Islet precursor cell (in vitro differentiated cells): ENCODE measurements around the gene FDPS.

Experiments
- DNase-seq: peaks from one replicate; pipeline ENCODE4 v3.0.0-alpha.2; 2018

The FDPS gene

GRCh38 chr1:155308493-155309422, at the start of gene FDPS:
FDPS (plus strand) TSS chr1:155308866; CDS start chr1:155309790, 924 bp downstream.
- peak; percentile 99 for DNase-seq

- no peak for DNase-seq
Measured at GRCh38 chr1:155260276-155260675, 48.4 kb upstream of the FDPS start.

- no peak for DNase-seq
Measured at GRCh38 chr1:155261493-155261851, 47.2 kb upstream of the FDPS start.

- DNase-seq: peak; percentile 99
Measured at GRCh38 chr1:155261852-155262673, 46.6 kb upstream of the FDPS start, which contains the start of gene SCAMP3. SCAMP3 (minus strand) TSS chr1:155262360; CDS start chr1:155262151, 209 bp downstream.

- DNase-seq: no peak
Measured at GRCh38 chr1:155263067-155263466, 45.6 kb upstream of the FDPS start.

- no peak for DNase-seq
Measured at GRCh38 chr1:155266553-155266952, 42.1 kb upstream of the FDPS start.

GRCh38 chr1:155267373-155267772, 41.3 kb upstream of the FDPS start:
- no peak for DNase-seq

GRCh38 chr1:155268630-155269029, 40.0 kb upstream of the FDPS start:
- DNase-seq: no peak

GRCh38 chr1:155269381-155269780, 39.3 kb upstream of the FDPS start:
- no peak for DNase-seq

- no peak for DNase-seq
Measured at GRCh38 chr1:155272466-155273342, 36.0 kb upstream of the FDPS start.

- peak; percentile 99 for DNase-seq
Measured at GRCh38 chr1:155273343-155274245, 35.1 kb upstream of the FDPS start, which contains the start of gene CLK2. CLK2 (minus strand) TSS chr1:155273504; CDS start chr1:155270977, 2,527 bp downstream.

- peak; percentile 98 for DNase-seq
Measured at GRCh38 chr1:155277070-155277901, 31.4 kb upstream of the FDPS start, which contains the start of gene HCN3. HCN3 (plus strand) TSS chr1:155277463; CDS start chr1:155277591, 128 bp downstream.

- peak; percentile 96 for DNase-seq
Measured at GRCh38 chr1:155277902-155278688, 30.6 kb upstream of the FDPS start.

GRCh38 chr1:155278689-155279160, 29.9 kb upstream of the FDPS start:
- DNase-seq: no peak

- DNase-seq: no peak
Measured at GRCh38 chr1:155279268-155279667, 29.4 kb upstream of the FDPS start.

- DNase-seq: no peak
Measured at GRCh38 chr1:155282488-155283091, 26.1 kb upstream of the FDPS start.

GRCh38 chr1:155284476-155284875, 24.2 kb upstream of the FDPS start:
- no peak for DNase-seq

- DNase-seq: no peak
Measured at GRCh38 chr1:155285063-155285462, 23.6 kb upstream of the FDPS start.

GRCh38 chr1:155285631-155286044, 23.0 kb upstream of the FDPS start:
- DNase-seq: no peak
